Measurements from ENCODE around the gene TBXAS1.

Gene TBXAS1

GRCh38 chr7:140056431-140057142 is 227.5 kb downstream of the TBXAS1 start:
- DNase-seq = no peak

- no peak for DNase-seq
Measured at GRCh38 chr7:140057143-140057535, 228.1 kb downstream of the TBXAS1 start.

GRCh38 chr7:140058517-140058916 is 229.5 kb downstream of the TBXAS1 start:
- no peak for DNase-seq

- DNase-seq = no peak
Measured at GRCh38 chr7:140059273-140060242, 230.5 kb downstream of the TBXAS1 start.

GRCh38 chr7:140060243-140060630 is 231.2 kb downstream of the TBXAS1 start:
- no peak for DNase-seq

- DNase-seq = no peak
Measured at GRCh38 chr7:140060788-140061606, 231.9 kb downstream of the TBXAS1 start.

GRCh38 chr7:140061607-140061930 is 232.5 kb downstream of the TBXAS1 start:
- DNase-seq = no peak

- DNase-seq = no peak
Measured at GRCh38 chr7:140062118-140062527, 233.1 kb downstream of the TBXAS1 start.

- DNase-seq = no peak
Measured at GRCh38 chr7:140062528-140063299, 233.7 kb downstream of the TBXAS1 start, which contains the start of gene PARP12. PARP12 (minus strand) TSS chr7:140062951; CDS start chr7:140062847, 104 bp downstream.

GRCh38 chr7:140067052-140067451 is 238.0 kb downstream of the TBXAS1 start:
- DNase-seq = no peak

GRCh38 chr7:140068033-140068432 is 239.0 kb downstream of the TBXAS1 start:
- no peak for DNase-seq

- DNase-seq = no peak
Measured at GRCh38 chr7:140069298-140069949, 240.4 kb downstream of the TBXAS1 start.

All from cerebellar nuclear complex (tissue), 1 donor.